Activated CD8-positive, alpha-beta memory T cell treated with anti-CD3 and anti-CD28 coated beads, Interleukin-2, amount 50 U/mL, for 24 hours (primary cell): ENCODE results near the gene MTA1.

Experiments
- DNase-seq: peaks from one replicate; pipeline ENCODE4 v3.0.0-alpha.2; 2020; ENCODE audit errors: extremely low read depth

Gene MTA1

DNA sequence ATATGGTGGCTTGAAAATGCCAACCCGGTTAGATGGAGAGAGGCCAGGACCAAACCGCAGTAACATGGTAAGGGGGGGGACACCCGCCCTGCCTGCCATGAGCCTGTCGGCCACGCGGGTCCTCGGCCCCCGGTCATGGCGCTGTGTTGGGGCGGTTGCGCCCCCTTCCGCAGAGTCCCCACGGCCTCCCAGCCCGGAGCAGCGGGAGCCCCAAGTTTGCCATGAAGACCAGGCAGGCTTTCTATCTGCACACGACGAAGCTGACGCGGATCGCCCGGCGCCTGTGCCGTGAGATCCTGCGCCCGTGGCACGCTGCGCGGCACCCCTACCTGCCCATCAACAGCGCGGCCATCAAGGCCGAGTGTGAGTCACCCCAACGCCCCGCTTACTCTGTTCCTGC, 44.9 kb downstream of the MTA1 start:
- DNase-seq = no peak

DNA sequence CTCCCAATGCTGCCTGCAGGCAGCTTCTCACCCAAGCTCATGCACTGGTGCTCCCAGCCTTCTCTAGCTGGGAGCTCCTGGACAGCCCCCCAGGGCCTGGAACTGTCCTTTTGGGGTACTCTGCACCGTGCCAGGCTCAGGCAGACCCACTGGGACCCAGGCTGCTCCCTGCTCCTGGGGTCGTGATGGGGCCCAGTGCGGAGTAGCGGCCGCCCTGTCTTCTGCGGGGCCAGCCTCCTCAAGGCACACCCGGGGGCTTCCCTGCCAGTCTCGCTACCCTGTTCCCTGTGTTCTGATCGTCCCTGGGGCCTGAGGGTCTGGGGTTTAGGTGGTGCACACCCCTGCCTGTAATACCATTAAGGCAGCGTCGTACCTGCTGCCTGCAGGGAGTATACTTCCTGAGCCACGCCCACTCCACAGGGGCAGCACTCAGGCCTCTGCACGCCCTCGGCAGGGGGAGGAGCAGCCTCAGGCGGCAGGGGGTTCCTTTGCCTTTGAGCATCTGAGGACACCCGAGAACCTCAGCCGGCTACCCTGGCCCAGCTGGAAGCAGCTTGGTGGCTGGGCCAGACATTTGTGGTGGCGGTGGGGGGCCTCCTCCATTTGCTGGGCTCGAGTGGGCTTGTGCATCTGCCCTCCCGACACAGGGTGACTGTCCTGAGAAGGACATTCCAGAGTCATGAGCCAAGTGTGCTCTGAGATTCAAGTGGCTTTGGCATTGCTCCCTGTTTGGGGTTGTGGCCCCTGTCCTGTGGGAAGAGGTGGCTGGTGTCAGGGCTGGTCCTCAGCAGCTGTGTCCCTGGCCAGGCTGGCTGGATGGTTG, 45.8 kb downstream of the MTA1 start:
- no peak for DNase-seq

DNA sequence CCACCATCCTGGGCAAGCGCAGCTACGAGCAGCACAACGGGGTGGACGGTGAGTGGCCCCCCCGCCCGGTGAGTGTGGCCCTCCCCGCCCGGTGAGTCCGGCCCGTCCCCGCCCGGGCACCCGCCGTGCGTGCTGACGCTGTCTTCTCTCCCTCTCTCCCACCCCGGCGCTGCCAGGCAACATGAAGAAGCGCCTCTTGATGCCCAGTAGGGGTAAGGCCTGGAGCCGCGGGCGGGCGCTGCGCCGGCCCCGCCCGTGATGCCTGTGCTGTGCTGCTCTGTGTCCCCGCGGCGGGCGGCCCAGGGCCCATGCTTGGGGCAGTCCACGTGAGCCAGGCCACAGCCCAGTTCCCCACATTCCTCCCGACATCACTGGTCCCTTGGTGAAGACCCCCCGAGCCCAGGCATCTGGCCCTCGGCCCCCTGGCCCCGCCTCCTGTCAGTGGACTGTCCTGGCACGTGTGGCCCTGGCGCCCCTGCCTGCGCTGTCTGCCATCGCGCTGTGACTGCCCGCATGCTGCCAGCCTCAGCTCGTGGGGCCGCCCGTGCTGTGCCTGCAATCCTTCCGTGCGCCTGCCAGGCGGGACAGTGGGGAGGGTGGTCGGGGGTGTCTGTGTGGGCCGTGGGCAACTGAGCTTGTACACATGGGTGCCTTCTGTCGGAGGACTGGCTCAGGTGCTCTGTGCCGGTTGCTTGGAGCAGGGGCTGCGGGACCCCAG, 47.1 kb downstream of the MTA1 start:
- DNase-seq = no peak

GRCh38 chr14:105467249-105467941, 47.8 kb downstream of the MTA1 start:
- no peak for DNase-seq

GRCh38 chr14:105467942-105468471, 48.4 kb downstream of the MTA1 start:
- no peak for DNase-seq

GRCh38 chr14:105468621-105469241, 49.1 kb downstream of the MTA1 start:
- no peak for DNase-seq

DNA sequence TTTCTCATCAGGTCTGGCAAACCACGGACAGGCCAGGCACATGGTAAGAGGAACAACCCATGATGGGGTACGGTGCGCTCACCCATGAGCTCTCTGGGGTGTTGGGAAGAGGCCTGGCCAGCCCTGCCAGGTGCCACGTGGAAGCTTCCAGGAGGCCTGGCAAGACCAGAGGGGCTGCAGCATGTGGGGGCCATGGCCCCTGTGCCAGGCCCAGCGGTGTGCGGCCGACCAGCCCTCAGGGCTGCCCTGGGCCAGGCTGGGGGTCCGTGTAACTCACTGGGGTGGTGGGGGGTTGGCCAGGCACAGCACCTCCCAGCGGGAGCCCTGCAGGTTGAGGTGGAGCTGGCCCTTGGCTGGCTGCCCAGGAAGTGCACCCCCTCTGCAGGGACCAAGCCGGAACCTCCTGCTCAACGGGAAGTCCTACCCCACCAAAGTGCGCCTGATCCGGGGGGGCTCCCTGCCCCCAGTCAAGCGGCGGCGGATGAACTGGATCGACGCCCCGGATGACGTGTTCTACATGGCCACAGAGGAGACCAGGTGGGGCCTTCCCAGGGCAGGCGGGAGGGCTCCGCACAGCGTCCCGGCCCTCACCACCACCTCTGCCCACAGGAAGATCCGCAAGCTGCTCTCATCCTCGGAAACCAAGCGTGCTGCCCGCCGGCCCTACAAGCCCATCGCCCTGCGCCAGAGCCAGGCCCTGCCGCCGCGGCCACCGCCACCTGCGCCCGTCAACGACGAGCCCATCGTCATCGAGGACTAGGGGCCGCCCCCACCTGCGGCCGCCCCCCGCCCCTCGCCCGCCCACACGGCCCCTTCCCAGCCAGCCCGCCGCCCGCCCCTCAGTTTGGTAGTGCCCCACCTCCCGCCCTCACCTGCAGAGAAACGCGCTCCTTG, 50.1 kb downstream of the MTA1 start:
- DNase-seq = no peak

DNA sequence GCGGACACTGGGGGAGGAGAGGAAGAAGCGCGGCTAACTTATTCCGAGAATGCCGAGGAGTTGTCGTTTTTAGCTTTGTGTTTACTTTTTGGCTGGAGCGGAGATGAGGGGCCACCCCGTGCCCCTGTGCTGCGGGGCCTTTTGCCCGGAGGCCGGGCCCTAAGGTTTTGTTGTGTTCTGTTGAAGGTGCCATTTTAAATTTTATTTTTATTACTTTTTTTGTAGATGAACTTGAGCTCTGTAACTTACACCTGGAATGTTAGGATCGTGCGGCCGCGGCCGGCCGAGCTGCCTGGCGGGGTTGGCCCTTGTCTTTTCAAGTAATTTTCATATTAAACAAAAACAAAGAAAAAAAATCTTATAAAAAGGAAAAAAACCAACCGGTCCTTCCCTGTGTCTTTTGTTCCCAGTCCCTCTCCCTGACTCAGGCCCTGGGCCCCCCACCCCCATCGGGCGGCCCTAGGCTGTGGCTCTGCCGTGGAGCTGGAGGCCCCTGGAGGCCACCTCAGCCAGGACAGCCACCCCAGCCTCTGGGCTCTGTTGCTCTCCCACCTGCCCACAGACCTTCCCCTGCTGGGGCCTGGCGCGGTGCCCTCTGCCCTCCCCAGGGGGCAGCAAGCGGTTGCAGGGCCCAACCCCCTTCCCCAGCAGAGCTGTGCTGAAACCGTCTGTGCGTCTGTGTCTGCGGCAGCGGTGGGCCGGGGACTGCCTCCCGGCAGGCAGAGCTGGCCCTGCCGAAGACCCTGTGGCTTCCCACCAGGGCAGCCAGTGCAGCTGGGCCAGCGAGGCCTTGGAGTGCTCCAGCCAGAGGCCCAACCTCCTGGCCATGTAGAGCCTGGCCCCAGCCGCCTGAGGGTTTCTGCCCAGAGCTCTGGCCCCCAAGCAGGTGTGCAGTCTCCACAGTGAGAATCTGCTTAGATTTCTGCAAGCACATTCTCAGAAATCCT, 51.0 kb downstream of the MTA1 start:
- DNase-seq = no peak

- DNase-seq = no peak
These were observed 51.7 kb downstream of the MTA1 start for GRCh38 chr14:105471297-105471821.

- no peak for DNase-seq
These were observed 52.3 kb downstream of the MTA1 start for GRCh38 chr14:105471823-105472485.

DNA sequence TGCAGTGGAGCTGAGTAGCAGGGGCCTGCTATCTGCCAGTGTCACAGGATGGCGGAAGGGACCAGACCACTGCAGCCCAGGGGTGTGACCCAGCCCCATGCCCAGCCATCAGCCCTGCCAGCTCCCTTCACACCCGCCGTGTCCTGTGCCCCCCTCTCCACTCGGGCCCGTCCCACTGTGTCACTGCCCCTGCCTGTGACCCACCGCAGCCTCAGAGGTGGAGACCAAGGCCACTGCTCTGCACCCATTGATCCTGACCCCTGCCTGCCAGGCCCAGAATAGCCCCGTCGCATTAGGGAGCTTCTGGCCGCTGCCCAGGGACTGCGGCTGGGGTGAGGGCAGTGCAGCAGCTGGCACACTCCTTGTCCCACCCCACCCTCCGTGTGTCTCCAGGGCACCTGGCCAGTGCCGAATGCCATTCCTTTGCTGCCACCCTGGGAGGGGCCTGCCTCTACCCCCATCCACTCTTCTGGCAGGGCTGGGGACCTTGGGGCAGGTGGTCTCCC, 52.9 kb downstream of the MTA1 start:
- no peak for DNase-seq

DNA sequence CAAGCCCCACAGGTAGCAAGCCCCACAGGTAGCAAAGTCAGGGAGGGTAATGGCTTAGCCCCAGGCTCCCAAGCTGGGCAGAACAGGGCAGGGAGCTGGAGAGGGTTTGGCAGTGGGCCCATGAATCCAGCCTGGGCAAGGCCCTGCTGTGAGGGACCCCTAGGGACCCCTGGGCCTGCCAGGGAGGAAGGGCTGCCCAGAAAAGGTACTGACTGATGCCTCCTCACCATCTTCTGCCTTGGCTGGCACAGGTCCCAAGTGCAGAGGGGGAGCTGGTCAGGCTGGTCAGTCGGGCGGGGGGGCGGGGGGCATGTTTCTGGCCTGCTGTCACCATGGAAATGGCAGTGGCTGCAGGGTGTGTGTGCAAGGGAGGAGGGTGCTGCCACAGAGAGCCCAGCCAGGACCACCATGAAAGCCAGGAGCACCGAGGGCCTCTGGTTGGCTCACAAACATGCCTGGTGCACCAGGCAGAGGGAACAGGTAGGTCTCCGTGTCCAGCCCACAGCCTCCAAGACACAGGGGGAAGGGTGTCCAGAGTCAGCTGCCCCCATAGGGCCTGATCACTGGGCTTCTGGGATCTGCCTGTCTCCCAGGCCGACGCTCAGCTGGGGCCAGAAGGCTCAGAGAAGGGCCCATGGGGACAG, 53.5 kb downstream of the MTA1 start:
- DNase-seq = no peak

DNA sequence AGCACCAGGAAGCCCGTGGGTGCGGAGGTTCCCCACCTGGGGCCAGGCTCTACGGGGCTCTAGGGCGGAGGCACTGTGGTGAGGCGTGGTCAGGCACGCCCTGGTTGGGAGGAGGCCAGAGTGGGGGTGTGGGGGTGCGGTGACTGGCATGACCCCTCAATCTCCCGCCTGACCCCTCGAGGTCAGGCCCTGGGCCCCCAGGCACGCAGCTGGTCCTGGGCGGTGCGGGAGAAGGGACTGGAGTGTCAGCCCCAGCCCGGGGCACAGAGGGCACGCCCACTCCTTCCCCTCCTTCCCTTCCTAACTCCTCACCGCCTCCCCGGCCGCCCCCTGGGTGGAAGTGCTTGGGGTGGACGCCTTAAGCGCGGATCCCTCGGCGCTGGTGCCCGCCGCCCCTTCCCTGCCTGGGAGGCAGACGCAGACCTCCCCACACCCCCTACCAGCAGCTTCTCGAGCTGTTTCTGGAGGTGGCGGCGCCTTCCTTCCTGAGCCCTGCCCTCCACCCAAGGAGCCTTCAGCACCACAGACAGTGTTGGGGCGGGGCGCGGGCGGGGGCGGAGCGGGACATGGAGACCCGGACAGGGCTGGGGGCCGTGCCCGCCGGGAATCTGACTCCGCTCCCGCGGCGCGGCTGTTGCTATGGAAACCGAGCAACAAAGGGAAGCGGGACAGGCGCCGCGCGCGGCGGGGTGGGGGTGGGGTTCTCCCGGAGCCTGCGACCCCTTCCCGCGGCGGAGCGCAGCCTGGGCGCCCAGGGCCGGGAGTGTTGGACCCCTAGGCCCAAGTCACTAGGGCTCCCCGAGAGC, 54.3 kb downstream of the MTA1 start:
- no peak for DNase-seq

DNA sequence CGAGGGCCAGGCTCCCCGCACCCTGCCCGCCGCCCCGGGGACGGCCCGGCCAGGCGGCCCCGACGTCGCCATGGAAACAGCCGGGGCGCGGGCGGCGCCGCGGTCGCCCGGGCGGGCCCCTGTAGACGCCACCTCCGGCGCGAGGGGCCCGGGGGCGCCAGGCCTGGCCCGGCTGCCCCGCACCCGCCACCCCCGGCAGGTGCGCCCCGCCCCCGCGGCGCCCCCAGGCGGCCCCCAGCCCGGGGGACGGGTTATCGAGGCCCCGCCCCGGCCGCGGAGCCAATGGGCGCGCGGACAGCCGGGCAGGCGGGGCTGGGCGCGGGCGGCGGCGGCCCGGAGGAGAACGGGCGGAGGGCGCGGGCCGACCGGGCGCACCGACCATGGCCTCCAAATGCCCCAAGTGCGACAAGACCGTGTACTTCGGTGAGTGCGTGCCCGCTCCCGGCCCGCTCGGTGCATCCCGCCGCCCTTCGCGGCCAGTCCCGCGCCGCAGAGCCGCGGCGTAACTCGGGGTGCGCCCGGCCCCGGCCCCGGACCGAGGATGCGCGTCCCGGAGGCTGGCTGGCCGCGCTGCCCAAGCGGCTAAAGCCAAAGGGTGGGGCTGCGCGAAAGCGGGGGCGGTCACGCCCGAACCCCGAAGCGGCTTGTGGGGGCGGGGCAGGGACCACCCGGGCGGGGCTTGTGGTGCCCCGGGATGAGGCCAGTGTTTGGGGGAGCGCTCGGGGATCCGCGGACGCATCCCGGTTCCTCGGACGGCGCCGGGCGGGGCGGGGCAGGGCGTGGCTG, 55.0 kb downstream of the MTA1 start, which contains the start of gene CRIP2:
CRIP2 (plus strand) TSS at position 339 of the 786 bp plus-strand sequence; CDS start at position 381, 42 bp downstream.
- DNase-seq = no peak

DNA sequence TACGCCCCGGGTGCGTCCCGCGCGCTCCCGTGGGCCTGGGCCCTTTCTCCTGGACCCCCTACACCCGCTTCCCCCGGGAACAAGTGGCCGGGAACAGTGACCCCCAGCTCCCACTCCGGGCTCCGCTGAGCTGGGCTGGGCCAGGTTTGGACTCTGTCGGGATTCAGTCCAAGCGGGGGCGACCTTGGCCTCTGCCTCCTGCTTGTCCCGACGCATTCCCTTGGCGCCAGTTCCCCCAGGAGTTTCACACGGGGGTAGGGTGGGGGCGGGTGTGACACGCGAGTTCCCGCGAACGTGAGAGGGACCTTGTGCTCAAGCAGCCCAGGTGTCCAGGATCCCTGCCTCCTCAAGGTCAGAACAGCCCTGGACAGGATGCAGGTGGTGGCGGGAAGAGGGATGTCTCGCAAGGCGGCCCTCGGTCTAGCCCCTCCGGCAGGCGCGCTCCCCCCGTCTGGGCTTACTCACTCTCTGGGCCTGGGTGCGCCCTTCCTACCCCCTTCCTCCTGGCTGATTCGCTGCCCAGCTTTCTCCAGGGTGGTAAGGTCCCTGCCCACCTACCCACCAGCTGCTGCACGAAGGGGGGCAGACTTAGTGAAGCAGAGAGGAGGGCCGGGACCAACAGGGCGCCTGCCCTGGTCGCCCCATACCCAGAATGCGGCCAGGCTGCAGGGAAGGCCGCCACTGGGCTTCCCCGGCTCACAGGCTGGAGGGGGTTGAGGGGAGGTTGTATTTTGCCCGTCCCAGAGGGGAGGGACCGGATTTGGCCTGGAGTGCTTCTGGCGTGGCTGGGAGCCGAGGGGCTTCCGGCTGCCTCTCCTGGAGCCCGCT, 55.9 kb downstream of the MTA1 start:
- no peak for DNase-seq
